GM12891 (cell line): ENCODE measurements around the gene CPNE5.

ENCODE experiments used
- POLR2A ChIP-seq: IDR thresholded peaks from 2 replicates; pipeline ENCODE4 v1.6.1; 2011; ENCODE audit warnings: low read depth, low read length, control low read depth
- POLR2AphosphoS5 ChIP-seq: IDR thresholded peaks from 2 replicates; pipeline ENCODE4 v1.6.1; 2011; ENCODE audit warnings: low read depth, low read length, control low read depth
- POU2F2 ChIP-seq: IDR thresholded peaks from 2 replicates; pipeline ENCODE4 v1.6.1; 2011; ENCODE audit warnings: low read depth, mild to moderate bottlenecking, control low read depth, low read length, moderate library complexity

DNA sequence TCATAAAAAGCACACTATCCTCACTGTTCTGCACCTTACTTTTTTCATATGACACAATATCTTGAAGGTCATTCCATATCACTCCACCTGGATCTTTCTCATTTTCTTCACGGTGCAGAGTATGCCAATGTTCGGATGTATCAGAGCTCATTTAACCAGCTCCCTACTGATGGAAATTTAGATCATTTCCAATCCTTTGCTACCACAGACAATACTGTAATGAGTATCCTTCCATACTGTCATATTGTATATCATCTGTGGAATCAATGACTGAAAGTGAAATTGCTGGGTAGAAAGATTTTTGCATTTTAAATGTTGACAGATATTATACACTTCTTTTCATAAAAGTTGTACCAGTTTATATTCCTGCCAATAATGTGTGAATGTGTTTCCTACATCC, 143.8 kb downstream of the CPNE5 start:
- TF ChIP-seq POU2F2 (no peak), POLR2A (no peak), POLR2AphosphoS5 (no peak)
